NT2/D1 (cell line): ENCODE data around the gene XRN2.

Experiments used
- SUZ12 ChIP-seq: IDR thresholded peaks from 2 replicates; pipeline ENCODE4 v1.6.1; 2011; ENCODE audit not compliant: insufficient read length, insufficient read depth; ENCODE audit errors: extremely low read depth
- YY1 ChIP-seq: IDR thresholded peaks from 2 replicates; pipeline ENCODE4 v1.6.1; 2011; ENCODE audit not compliant: insufficient read length, insufficient read depth
- ZNF274 ChIP-seq: IDR thresholded peaks from 2 replicates; pipeline ENCODE4 v1.6.1; 2011; ENCODE audit warnings: mild to moderate bottlenecking, low read depth, low read length

DNA sequence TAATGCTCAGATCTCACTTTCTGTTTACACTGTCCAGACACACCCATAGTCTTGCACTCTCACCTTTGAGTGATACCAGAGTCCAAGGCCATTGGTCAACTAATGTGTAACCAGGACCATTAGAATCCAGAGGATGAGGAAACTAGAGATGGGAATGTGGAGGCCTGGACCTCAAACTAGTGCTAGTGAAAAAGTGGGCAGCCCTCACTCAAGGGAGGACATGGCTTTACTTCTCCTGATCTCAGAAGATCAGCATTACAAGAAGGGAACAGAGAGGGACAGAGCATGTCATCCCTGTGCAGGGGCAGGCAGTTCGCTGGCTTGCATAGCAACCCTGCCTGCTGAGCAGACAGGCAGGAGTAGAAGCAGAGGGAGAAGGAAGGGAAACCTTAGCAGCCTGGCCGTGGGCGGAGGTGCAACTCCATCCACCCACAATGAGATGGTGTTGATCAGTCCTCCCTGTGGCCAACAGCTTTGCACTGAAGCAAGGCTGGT is 22.6 kb upstream of the XRN2 start:
- TF ChIP-seq YY1 (no peak), ZNF274 (no peak), SUZ12 (no peak)
